Ascending aorta (tissue), 2 donors: Measurements from ENCODE around the gene EDARADD. TPM values are rescaled to one million over a fixed set of nuclear protein-coding genes. Genes with fewer than 3 reads are reported as not detected.
A peak's percentile ranks its signal among the peaks of the same experiment; 100 is the strongest.

Experiments used
- DNase-seq, 2 donors: peaks; one replicate each; pipeline ENCODE4 v3.0.0-alpha.2; 2019; ENCODE audit warnings: low spot score in 2 of 2
- H3K27ac ChIP-seq, 2 donors: fragments of 200-600 bp; sonication (generic); one replicate each; pipeline ENCODE4 v1.5.1; 2016 to 2017; ENCODE audit warnings: mild to moderate bottlenecking in 1 of 2
- H3K27me3 ChIP-seq: fragments of 200-600 bp; sonication (generic); one replicate; pipeline ENCODE4 v1.5.1; 2017
- H3K36me3 ChIP-seq, 2 donors: fragments of 200-600 bp; sonication (generic); one replicate each; pipeline ENCODE4 v1.5.1; 2016
- H3K4me1 ChIP-seq, 2 donors: fragments of 200-600 bp; sonication (generic); one replicate each; pipeline ENCODE4 v1.5.1; 2016 to 2017; ENCODE audit warnings: mild to moderate bottlenecking in 1 of 2
- H3K4me3 ChIP-seq, 2 donors: fragments of 200-600 bp; sonication (generic); one replicate each; pipeline ENCODE4 v1.5.1; 2016 to 2017; ENCODE audit warnings: mild to moderate bottlenecking in 1 of 2
- H3K9me3 ChIP-seq, 2 donors: fragments of 200-600 bp; sonication (generic); one replicate each; pipeline ENCODE4 v1.5.1; 2016
- CTCF ChIP-seq, 3 experiments: fragments of 200-600 bp in 2 of 3; fragments of 450-650 bp in 1 of 3; sonication (generic) in 2 of 3; IDR thresholded peaks; one replicate each; pipeline ENCODE4 v1.5.1; 2016 to 2019; ENCODE audit warnings: antibody characterized with exemption in 3 of 3, mild to moderate bottlenecking in 1 of 3, moderate library complexity in 1 of 3
- intact Hi-C: fragments of 100-400 bp; cut with DNase I; formaldehyde crosslinking; loops from one replicate; pipeline ENCODE4 v1.15.1; 2023
- total RNA-seq: library from RNA; depleted of rRNA; stranded (reverse); fragments of >200 nt; gene quantifications from one replicate; pipeline ENCODE4 v1.1.0, GENCODE V29; 2016

Gene EDARADD
- total RNA-seq, 1 donor from 2014 or later, result not detected

GRCh38 chr1:236401698-236402097, 7.6 kb downstream of the EDARADD start:
- no peaks in the 10 kb centered on the region for H3K36me3 ChIP-seq
- intact Hi-C loops, result no loop called here
- H3K4me3 ChIP-seq, result no peak overlapping the region
- no peaks in the 10 kb centered on the region for H3K27me3 ChIP-seq
- DNase-seq, result peak in 1 of 2 donors; percentile 21
- no peaks in the 10 kb centered on the region for H3K4me1 ChIP-seq
- H3K9me3 ChIP-seq, result no peaks in the 10 kb centered on the region
- TF ChIP-seq CTCF (IDR thresholded peaks at IDR 0.05), result no peak
- no peak overlapping the region for H3K27ac ChIP-seq

GRCh38 chr1:236403905-236404696, 10.0 kb downstream of the EDARADD start:
- TF ChIP-seq CTCF (IDR thresholded peaks at IDR 0.05), result no peak
- Histone ChIP-seq H3K36me3 (no peaks in the 10 kb centered on the region), H3K27me3 (no peaks in the 10 kb centered on the region), H3K9me3 (no peaks in the 10 kb centered on the region), H3K4me1 (no peaks in the 10 kb centered on the region), H3K4me3 (no peak overlapping the region), H3K27ac (no peak overlapping the region)
- intact Hi-C loops, result no loop called here
- peak in 1 of 2 donors; percentile 19 for DNase-seq

GRCh38 chr1:236407059-236407458, 13.0 kb downstream of the EDARADD start:
- no peaks in the 10 kb centered on the region for H3K4me1 ChIP-seq
- intact Hi-C loops, result no loop called here
- H3K9me3 ChIP-seq, result no peaks in the 10 kb centered on the region
- no peak overlapping the region for H3K4me3 ChIP-seq
- H3K27me3 ChIP-seq, result no peaks in the 10 kb centered on the region
- DNase-seq, result no peak
- no peak for TF ChIP-seq CTCF (IDR thresholded peaks at IDR 0.05)
- H3K27ac ChIP-seq, result no peak overlapping the region
- no peaks in the 10 kb centered on the region for H3K36me3 ChIP-seq

- Histone ChIP-seq H3K27ac (no peak overlapping the region), H3K9me3 (no peaks in the 10 kb centered on the region), H3K4me3 (no peak overlapping the region), H3K36me3 (no peaks in the 10 kb centered on the region), H3K4me1 (no peaks in the 10 kb centered on the region), H3K27me3 (no peaks in the 10 kb centered on the region)
- intact Hi-C loops, result no loop called here
- DNase-seq, result no peak
- TF ChIP-seq CTCF (IDR thresholded peaks at IDR 0.05), result no peak
Measured at GRCh38 chr1:236413688-236414087, 19.6 kb downstream of the EDARADD start.

GRCh38 chr1:236416165-236416564, 22.1 kb downstream of the EDARADD start:
- Histone ChIP-seq H3K36me3 (no peaks in the 10 kb centered on the region), H3K9me3 (no peaks in the 10 kb centered on the region), H3K4me1 (no peaks in the 10 kb centered on the region), H3K4me3 (no peak overlapping the region), H3K27ac (no peak overlapping the region), H3K27me3 (no peaks in the 10 kb centered on the region)
- TF ChIP-seq CTCF (IDR thresholded peaks at IDR 0.05), result no peak
- intact Hi-C loops, result no loop called here
- DNase-seq, result peak in 1 of 2 donors; percentile 9
